Measurements from ENCODE around the gene C4BPB. TPM values are rescaled to one million over a fixed set of nuclear protein-coding genes. Genes with fewer than 3 reads are reported as not detected.
"Not testable (repeated sequence)": the region's sequence is repeated elsewhere in the genome, so short reads cannot be mapped to it uniquely, and the experiment has no call there.

Gene C4BPB, protein sequence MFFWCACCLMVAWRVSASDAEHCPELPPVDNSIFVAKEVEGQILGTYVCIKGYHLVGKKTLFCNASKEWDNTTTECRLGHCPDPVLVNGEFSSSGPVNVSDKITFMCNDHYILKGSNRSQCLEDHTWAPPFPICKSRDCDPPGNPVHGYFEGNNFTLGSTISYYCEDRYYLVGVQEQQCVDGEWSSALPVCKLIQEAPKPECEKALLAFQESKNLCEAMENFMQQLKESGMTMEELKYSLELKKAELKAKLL
- not detected for polyA plus RNA-seq

DNA sequence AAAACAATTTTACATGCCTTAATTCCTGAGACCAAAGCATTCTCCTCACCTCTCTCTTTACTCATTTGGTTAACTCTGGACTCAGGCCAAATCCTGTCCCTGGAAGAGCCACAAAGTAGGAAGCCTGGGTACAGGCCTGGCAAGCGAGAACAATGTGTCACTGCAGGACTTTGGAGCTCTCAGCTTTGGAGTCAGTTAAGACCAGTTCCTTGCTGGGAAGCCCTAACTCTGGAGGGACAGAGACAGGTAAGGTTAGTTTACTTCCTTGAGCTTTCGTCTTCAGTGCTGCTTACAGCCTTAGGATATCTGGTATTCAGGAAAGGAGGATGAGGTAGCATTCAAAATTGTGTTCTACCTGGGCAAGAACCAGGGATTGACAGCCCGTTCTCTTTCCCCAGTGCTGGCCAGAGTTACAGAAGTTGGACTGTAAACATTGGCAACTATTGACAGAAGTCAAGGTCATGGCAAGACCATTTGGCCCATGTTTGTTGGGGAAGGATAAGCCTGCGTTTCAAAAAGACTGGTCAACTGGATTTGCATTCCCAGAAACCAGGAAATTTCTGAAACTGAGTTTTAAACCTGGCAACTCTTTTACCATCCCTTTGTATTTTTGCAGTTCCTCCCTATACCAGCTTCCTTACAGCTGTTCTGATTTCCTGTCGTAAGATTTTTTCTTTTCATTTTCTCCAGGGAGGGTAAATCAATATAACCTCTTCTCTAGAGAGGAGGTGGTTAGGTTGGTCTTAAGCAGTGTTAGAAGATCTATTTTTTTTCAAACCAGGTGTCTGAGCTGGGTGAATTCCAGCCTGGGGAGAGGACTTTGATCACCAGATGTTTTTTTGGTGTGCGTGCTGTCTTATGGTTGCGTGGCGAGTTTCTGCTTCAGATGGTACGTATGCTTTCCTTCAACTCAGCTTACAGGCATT, at the start of gene C4BPB:
C4BPB (plus strand) TSS at position 160 of the 926 bp plus-strand sequence; CDS start at position 832, 672 bp downstream.
- peaks cover 2% of the 10 kb centered on the region for H3K27me3 Mint-ChIP-seq
- no peak within 1 kb of the TSS for H3K27ac Mint-ChIP-seq
- H3K9me3 Mint-ChIP-seq: no peaks in the 10 kb centered on the region
- H3K4me1 Mint-ChIP-seq: peaks cover 9 to 11% (median 10%) of the 10 kb centered on the region in 3 donors
- H3K36me3 Mint-ChIP-seq: no peaks in the 10 kb centered on the region
- H3K4me3 Mint-ChIP-seq: peak within 1 kb of the TSS in 3 of 4 donors; percentile 44 to 80 (median 51)

DNA sequence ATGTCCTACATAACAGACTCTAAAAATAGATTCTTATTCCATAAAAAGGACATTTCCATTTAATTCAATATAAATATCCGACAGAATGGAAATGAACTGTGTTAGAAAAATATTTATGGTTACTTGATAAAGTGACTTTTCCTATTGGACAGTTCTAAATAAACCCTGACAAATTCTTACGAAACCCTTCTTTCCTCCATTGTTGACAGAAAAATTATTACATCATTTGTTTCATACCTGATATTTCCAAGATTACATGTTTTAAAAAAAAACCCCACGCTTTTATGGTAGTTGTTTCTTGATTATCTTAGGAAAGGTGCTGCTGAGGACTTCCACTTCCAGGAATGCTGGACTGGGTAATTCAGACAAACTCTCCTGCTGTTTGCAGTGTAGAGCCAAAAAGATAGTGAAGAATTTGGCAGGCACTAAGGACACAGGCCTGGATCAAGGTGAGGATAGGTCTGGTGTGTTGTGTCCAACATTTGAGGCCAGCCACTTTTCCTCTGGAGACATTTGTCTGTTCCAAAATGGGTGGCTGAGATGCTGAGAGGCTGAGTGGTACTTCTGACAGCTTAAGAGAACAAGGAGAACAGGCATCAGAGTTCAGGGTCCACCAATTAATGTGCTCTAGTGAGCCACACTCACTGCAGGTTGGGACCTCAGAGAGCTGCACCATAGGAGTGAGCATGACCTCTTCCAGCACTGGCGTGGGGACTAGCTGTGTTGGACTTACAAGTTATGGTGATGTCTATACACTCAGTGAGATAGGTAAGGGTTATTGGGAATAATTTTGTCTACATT, 49.1 kb upstream of the C4BPB start:
- no peaks in the 10 kb centered on the region for H3K9me3 Mint-ChIP-seq
- H3K27ac Mint-ChIP-seq: no peak overlapping the region
- H3K4me3 Mint-ChIP-seq: no peak overlapping the region
- H3K36me3 Mint-ChIP-seq: peaks cover 2% of the 10 kb centered on the region
- no peaks in the 10 kb centered on the region for H3K4me1 Mint-ChIP-seq
- H3K27me3 Mint-ChIP-seq: peaks cover 2% of the 10 kb centered on the region

DNA sequence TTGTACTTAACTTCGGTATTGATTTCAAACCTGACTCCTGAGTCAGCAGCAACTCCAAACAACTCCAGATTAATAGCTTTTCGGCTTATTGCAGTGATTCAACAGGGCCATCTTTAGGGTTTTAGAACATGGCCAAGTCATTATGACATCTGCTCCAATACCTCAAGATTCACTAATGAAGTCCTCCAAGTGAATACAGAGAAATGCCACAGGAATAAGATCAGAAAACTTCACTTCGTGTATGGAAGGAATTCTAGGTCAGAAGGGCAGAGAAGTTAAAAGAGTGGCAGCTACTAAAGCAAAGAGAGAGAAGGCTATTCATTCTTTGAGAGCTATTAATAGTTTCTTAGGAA, 48.5 kb upstream of the C4BPB start:
- Mint-ChIP-seq H3K36me3 (peaks cover 4% of the 10 kb centered on the region), H3K4me3 (no peak overlapping the region), H3K4me1 (peaks cover 0 to 3% (median 0%) of the 10 kb centered on the region in 3 donors), H3K27ac (no peak overlapping the region), H3K9me3 (no peaks in the 10 kb centered on the region), H3K27me3 (peaks cover 2% of the 10 kb centered on the region)

DNA sequence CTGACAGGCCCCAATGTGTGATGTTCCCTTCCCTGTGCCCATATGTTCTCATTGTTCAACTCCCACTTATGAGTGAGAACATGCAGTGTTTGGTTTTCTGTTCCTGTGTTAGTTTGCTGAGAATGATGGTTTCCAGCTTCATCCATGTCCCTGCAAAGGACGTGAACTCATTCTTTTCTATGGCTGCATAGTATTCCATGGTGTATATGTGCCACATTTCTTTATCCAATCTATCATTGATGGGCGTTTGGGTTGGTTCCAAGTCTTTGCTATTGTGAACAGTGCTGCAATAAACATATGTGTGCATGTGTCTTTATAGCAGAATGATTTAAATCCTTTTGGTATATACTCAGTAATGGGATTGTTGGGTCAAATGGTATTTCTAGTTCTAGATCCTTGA, 47.3 kb upstream of the C4BPB start:
- peak overlapping the region in 1 of 3 donors; percentile 27 for H3K27ac Mint-ChIP-seq

DNA sequence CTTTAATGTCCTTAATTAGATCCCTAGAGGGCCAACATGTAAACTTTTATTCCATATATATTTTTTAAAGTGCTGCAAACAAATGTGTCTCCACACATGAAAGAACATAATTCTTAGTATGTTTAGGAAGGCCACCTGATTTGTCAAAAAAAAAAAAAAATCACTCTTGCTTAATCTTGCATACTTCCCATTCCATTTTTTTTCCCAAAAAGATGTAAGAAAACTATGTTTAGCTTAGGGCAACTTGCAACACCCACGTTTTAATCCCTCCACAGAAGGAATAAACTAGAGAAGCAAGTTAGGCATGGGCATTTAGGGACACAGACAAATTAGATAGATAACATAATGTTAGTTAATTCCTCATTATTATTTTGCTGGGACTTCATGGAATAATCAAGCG, 43.2 kb upstream of the C4BPB start:
- Mint-ChIP-seq H3K4me1 (peaks cover 16 to 28% (median 19%) of the 10 kb centered on the region in 3 donors), H3K27me3 (no peaks in the 10 kb centered on the region), H3K36me3 (peaks cover 6% of the 10 kb centered on the region), H3K27ac (no peak overlapping the region), H3K9me3 (no peaks in the 10 kb centered on the region), H3K4me3 (no peak overlapping the region)

More for the DNA sequence above, 47.3 kb upstream of the C4BPB start:
- H3K9me3 Mint-ChIP-seq, H3K36me3 Mint-ChIP-seq, H3K4me1 Mint-ChIP-seq, H3K27me3 Mint-ChIP-seq, H3K4me3 Mint-ChIP-seq: not testable (repeated sequence)

DNA sequence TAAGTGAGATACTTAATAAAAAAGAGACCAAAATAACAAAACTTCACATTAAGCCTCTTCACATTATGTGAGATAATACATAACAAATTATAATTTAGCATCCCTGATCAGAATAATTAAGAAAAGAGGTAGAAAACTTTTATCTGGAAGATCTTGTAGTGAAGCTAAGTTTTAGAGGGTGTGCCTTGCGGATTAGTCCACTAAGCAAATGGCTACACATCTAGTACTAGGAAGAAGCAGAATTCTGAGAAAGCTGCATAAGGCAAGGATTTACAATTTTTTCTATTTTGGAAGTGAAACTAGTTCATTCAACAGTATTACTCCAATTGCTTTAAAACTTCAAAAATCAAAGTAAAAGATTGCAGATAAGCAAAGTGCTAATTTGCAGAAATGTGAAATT, 41.2 kb upstream of the C4BPB start:
- Mint-ChIP-seq H3K27ac (no peak overlapping the region), H3K36me3 (peaks cover 6% of the 10 kb centered on the region), H3K9me3 (no peaks in the 10 kb centered on the region), H3K4me3 (peak overlapping the region in 1 of 4 donors; percentile 26), H3K27me3 (no peaks in the 10 kb centered on the region), H3K4me1 (peaks cover 22 to 40% (median 25%) of the 10 kb centered on the region in 3 donors)

DNA sequence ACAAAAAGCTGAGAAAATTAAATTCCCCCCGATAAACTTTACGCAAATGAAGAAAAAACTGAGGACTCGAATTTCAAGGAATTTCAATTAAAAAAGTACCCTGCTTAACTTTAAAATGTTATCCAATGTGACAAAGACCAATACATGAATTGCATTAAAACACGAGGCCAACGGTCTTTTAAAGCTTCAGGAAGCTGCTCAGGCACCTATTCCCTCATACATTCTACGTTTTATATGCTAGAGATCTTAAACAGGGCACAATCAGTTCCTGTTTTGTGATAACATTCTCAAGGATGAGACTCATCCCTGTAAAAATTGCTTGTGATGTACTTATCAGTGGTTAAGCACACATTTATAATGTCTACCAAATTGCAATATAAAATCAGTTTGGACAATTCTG, 40.6 kb upstream of the C4BPB start:
- H3K27me3 Mint-ChIP-seq: no peaks in the 10 kb centered on the region
- H3K4me1 Mint-ChIP-seq: peaks cover 28 to 42% (median 31%) of the 10 kb centered on the region in 3 donors
- no peak overlapping the region for H3K27ac Mint-ChIP-seq
- H3K9me3 Mint-ChIP-seq: no peaks in the 10 kb centered on the region
- peak overlapping the region in 1 of 4 donors; percentile 26 for H3K4me3 Mint-ChIP-seq
- H3K36me3 Mint-ChIP-seq: peaks cover 5% of the 10 kb centered on the region

DNA sequence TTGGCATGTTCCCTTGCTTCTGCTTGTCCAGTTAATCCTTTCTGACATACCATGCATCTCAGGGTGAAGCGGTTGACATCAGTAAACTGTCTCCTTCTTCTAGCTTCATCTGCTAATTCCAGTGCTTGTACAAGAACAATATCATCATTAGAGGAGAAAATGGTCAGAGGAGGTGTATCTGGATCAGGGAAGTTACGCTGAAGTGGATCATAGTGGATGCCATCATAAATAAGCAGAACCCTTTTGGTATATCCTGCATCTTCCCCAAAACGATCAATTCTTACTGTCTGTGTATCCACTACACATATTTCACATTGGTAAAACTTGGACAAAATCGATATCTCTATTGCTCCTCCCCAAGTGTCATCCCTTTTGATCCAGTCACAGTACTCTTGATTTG, 39.6 kb upstream of the C4BPB start:
- H3K36me3 Mint-ChIP-seq: peaks cover 5% of the 10 kb centered on the region
- H3K9me3 Mint-ChIP-seq: no peaks in the 10 kb centered on the region
- H3K4me3 Mint-ChIP-seq: peak overlapping the region in 1 of 4 donors; percentile 99
- H3K27me3 Mint-ChIP-seq: no peaks in the 10 kb centered on the region
- peaks cover 32 to 46% (median 34%) of the 10 kb centered on the region in 3 donors for H3K4me1 Mint-ChIP-seq
- H3K27ac Mint-ChIP-seq: peak overlapping the region in 1 of 3 donors; percentile 98

DNA sequence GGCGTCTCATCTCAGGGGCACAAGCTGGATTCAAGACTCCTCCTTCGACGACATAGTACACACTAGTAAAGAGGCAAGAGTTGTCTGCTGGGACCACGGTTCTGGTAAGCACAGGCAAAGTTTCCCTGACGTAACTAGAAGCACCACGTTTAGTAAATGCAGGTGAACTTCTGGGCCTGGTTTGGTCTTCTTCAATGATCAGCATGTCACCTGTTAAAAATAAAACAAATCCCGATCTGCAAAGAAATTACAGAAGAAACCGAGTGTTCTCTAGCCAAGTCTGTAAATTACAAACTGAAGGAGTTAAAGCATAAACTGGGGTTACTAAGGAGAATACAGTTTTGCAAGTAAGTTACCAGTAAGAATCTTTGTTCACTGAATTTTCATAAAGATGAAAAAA, 39.1 kb upstream of the C4BPB start:
- Mint-ChIP-seq H3K4me1 (peaks cover 37 to 51% (median 39%) of the 10 kb centered on the region in 3 donors), H3K27me3 (no peaks in the 10 kb centered on the region), H3K4me3 (peak overlapping the region; percentile 38 to 100 (median 78)), H3K27ac (peak overlapping the region in 2 of 3 donors; percentile 97 to 98), H3K36me3 (peaks cover 5% of the 10 kb centered on the region), H3K9me3 (no peaks in the 10 kb centered on the region)

DNA sequence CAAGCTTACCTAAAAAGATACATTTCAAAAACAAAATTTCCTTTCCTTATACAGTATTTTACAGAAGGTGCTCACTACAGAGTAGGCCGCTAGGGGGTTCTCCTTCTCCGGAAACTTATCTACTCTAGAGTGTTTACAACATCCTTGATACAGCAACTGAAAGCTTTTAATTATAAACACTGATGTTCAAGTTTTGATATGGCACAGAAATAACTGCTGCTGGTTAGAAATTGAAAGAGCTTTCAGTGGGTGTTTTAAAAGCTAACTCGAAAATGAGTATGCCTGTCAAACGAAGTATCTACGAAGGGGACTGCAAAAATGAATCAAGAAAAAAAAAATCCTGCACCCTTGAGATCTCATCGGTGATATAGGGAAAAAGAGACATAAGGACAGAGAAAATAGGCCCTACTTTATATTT, 38.7 kb upstream of the C4BPB start:
- peak overlapping the region; percentile 96 to 98 (median 97) for H3K27ac Mint-ChIP-seq
- no peaks in the 10 kb centered on the region for H3K9me3 Mint-ChIP-seq
- peak overlapping the region; percentile 96 to 100 (median 99) for H3K4me3 Mint-ChIP-seq
- H3K4me1 Mint-ChIP-seq: peaks cover 41 to 53% (median 43%) of the 10 kb centered on the region in 3 donors
- H3K27me3 Mint-ChIP-seq: no peaks in the 10 kb centered on the region
- H3K36me3 Mint-ChIP-seq: peaks cover 3% of the 10 kb centered on the region

DNA sequence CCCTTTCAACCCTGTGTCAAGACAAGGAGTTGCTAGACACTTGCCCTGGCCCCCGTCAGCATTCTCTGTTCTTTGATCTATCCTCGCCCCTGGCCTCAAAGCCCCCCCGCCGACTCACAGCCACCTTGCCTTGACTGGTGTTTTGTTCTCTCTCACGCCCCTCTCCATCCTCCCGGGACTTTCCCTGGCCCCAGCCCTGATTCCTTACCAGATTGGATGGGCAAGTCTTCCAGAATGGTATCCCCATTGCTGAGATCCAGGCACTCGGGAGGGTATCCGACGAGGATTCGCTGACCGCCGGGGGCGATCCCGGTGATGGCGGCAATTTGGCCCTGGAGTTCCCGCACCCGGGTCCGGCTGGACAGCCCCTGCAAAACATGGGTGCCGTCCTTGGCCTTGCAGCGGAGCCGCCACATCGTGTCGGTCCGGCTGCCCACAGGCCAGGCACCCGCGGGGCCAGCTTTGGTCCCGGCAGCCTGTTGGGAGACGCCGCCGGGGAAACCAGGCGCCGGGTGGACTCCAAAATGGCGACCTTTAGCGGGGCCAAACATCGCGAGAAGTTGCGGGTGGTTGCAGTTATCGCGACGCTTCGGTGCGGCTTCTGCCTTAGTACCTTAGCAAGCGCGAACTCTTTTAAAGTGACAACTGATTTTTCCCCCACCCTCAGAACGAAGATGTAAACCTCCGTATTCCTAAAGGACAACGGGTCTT, 38.0 kb upstream of the C4BPB start:
- H3K4me3 Mint-ChIP-seq: peak overlapping the region; percentile 96 to 100 (median 99)
- H3K27ac Mint-ChIP-seq: peak overlapping the region; percentile 96 to 98 (median 97)
- H3K4me1 Mint-ChIP-seq: peaks cover 44 to 55% (median 44%) of the 10 kb centered on the region in 3 donors
- no peaks in the 10 kb centered on the region for H3K9me3 Mint-ChIP-seq
- no peaks in the 10 kb centered on the region for H3K27me3 Mint-ChIP-seq
- H3K36me3 Mint-ChIP-seq: peaks cover 3% of the 10 kb centered on the region

DNA sequence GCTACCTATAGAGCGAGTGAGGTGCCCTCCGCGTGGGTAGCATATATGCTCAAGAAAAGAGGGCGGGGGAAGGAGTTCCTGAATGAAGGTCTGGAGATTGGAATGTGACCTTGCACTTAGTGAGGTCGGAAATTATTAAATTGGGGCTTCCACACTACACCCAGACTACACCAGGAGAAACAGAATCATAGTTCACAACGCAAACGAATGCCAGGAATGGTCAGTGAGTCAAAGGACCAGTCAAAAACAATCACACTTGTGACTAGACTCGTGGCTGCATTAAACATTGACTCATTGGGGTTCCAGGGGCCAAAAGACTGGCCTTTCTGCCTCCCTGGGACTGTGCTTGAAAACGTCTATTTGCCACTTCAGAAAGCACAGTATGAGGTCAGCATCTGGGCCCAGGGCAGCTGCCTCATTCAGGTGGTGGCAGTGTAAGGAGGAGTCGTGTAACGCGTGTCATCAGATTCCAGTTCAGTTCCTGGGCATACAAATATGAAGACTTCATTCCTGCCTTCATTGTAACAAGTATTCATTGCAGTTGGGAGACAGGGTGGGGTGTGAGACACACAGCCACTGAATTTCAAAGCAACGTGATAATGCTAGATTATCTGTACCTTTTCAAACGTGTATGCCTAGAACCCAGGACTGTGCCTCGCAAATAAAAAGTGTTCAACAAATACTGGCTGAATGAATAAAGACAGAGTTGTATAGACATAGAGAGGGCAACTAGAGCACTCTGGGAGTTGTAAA, 37.3 kb upstream of the C4BPB start, which contains the start of gene YOD1:
YOD1 (minus strand) TSS at position 18 of the 753 bp plus-strand sequence. CDS start 178 bp downstream, outside the sequence.
- Mint-ChIP-seq H3K9me3 (no peaks in the 10 kb centered on the region), H3K27me3 (no peaks in the 10 kb centered on the region), H3K4me3 (peak within 1 kb of the TSS; percentile 96 to 100 (median 99)), H3K36me3 (peaks cover 3% of the 10 kb centered on the region), H3K4me1 (peaks cover 43 to 52% (median 47%) of the 10 kb centered on the region in 3 donors), H3K27ac (peak within 1 kb of the TSS; percentile 96 to 98 (median 97))

DNA sequence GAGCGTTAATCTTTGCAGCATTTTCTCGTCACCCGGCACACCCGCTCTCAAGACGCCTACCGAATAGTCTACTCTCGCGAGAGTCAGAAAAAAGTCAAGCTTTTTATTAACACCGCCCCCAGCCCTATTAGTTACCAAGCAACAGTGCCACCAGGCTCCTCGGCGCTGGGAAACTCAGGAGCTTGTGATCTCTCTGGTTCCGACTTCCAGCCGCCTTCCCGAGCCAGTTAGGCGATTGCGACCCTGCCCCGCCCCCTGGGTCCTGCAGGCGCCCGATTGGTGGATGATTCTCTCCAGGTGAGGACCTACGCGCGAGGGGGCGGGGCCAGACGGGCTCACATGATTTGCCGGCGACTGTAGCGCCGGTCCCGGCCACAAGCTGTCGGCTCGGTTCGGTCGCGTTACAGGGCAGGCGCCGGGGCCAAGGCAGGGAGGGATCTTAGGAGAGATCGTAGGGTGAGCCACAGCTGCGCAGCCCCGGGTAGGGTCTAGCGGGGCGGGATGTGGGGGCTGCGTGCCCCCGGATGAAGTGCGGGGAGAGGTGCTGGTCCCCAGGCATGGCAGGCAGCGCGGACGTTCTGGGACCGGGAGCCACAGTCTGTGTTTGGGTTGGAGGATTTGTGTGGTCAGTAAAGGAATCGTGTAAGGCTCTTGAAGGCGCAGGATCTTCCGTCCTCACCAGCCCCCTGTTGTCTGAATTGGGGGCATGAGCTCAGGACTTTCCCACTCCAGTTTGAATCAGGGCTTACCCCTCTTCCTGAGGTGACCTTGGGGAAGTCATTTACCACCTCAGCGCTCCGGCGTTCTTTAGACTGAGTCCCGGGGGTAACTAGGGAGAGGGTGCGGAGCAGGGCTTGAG, 35.5 kb upstream of the C4BPB start, which contains the start of gene PFKFB2:
PFKFB2 (plus strand) TSS at position 365 of the 859 bp plus-strand sequence. CDS start 1,443 bp downstream, outside the sequence.
- H3K27ac Mint-ChIP-seq: peak within 1 kb of the TSS; percentile 98 to 99 (median 99)
- peaks cover 38 to 45% (median 43%) of the 10 kb centered on the region in 3 donors for H3K4me1 Mint-ChIP-seq
- H3K9me3 Mint-ChIP-seq: no peaks in the 10 kb centered on the region
- no peaks in the 10 kb centered on the region for H3K27me3 Mint-ChIP-seq
- H3K36me3 Mint-ChIP-seq: peaks cover 3% of the 10 kb centered on the region
- H3K4me3 Mint-ChIP-seq: peak within 1 kb of the TSS; percentile 96 to 99 (median 99)
